PFSK-1 (cell line): ENCODE data around the gene PALS1.

Source experiments
- REST ChIP-seq, 2 experiments: IDR thresholded peaks; 2 replicates each; pipeline versions ENCODE4 v1.6.1 to v1.8.0; 2011 to 2012; ENCODE audit warnings: low read depth in 2 of 2, low read length in 2 of 2, control low read depth in 1 of 2, inconsistent platforms in 1 of 2, mild to moderate bottlenecking in 1 of 2, moderate library complexity in 1 of 2; ENCODE audit not compliant: insufficient read depth in 1 of 2
- TAF1 ChIP-seq: IDR thresholded peaks from 2 replicates; pipeline ENCODE4 v1.6.1; 2012; ENCODE audit warnings: low read length, control low read depth, borderline replicate concordance; ENCODE audit not compliant: insufficient read depth

GRCh38 chr14:67242168-67242420, 859 bp downstream of the PALS1 start:
- TF ChIP-seq REST (IDR thresholded peaks at IDR 0.05; ENCODE audit: insufficient read depth in 1 of 2, low read depth in 2 of 2, low read length in 2 of 2) (no peak), TAF1 (no peak)
